Measurements from ENCODE around the gene UCHL3. TPM values are rescaled to one million over a fixed set of nuclear protein-coding genes. Genes with fewer than 3 reads are reported as not detected.

The UCHL3 gene
- 10 to 100 TPM; 21.1 to 28.5 (median 24.4) TPM for polyA plus RNA-seq

- WGBS, 3 donors, result 0 to 1% (median 1%) methylated on average over 69 to 74 of the region's 74 CpGs
- no peak within 1 kb of the TSS for H3K27ac ChIP-seq (ENCODE audit: low read depth, low read length)
These were observed at the start of gene UCHL3 for GRCh38 chr13:75549262-75550158. Gene UCHL3, plus strand, starts transcription at chr13:75549791. Its CDS starts 30 bp downstream, at chr13:75549821.

- WGBS, 3 donors, result 41 to 60% (median 57%) methylated on average over 3 of the region's 3 CpGs
- H3K27ac ChIP-seq (ENCODE audit: low read depth, low read length), result no peak overlapping the region
These were observed 44.3 kb upstream of the UCHL3 start for GRCh38 chr13:75505327-75505726.

GRCh38 chr13:75506018-75506417 lies 43.6 kb upstream of the UCHL3 start:
- WGBS, 3 donors, result 71 to 89% (median 83%) methylated on average over 1 of the region's 1 CpG

GRCh38 chr13:75507027-75508001 lies 42.3 kb upstream of the UCHL3 start:
- 80 to 88% (median 82%) methylated on average over 10 of the region's 10 CpGs for WGBS, 3 donors
- H3K27ac ChIP-seq (ENCODE audit: low read depth, low read length), result no peak overlapping the region

More at GRCh38 chr13:75506018-75506417, 43.6 kb upstream of the UCHL3 start:
- no peak overlapping the region for H3K27ac ChIP-seq (ENCODE audit: low read depth, low read length)

GRCh38 chr13:75508002-75508548 lies 41.5 kb upstream of the UCHL3 start:
- WGBS, 3 donors, result 92 to 94% (median 94%) methylated on average over 6 of the region's 6 CpGs
- no peak overlapping the region for H3K27ac ChIP-seq (ENCODE audit: low read depth, low read length)

GRCh38 chr13:75511051-75511625 lies 38.5 kb upstream of the UCHL3 start:
- no peak overlapping the region for H3K27ac ChIP-seq (ENCODE audit: low read depth, low read length)
- 87 to 94% (median 90%) methylated on average over 3 of the region's 3 CpGs for WGBS, 3 donors

GRCh38 chr13:75512253-75512652 lies 37.3 kb upstream of the UCHL3 start:
- no peak overlapping the region for H3K27ac ChIP-seq (ENCODE audit: low read depth, low read length)
- WGBS, 3 donors, result 71 to 91% (median 79%) methylated on average over 3 of the region's 3 CpGs

- 84 to 90% (median 86%) methylated on average over 5 of the region's 5 CpGs for WGBS, 3 donors
- H3K27ac ChIP-seq (ENCODE audit: low read depth, low read length), result no peak overlapping the region
These were observed 36.3 kb upstream of the UCHL3 start for GRCh38 chr13:75513271-75513670.

GRCh38 chr13:75514080-75514995 lies 35.3 kb upstream of the UCHL3 start:
- 77 to 89% (median 77%) methylated on average over 3 of the region's 3 CpGs for WGBS, 3 donors
- no peak overlapping the region for H3K27ac ChIP-seq (ENCODE audit: low read depth, low read length)

GRCh38 chr13:75518439-75519088 lies 31.0 kb upstream of the UCHL3 start:
- H3K27ac ChIP-seq (ENCODE audit: low read depth, low read length), result no peak overlapping the region
- WGBS, 3 donors, result 96 to 99% (median 96%) methylated on average over 27 to 30 of the region's 30 CpGs

- 49 to 97% (median 67%) methylated on average over 3 of the region's 3 CpGs for WGBS, 3 donors
- H3K27ac ChIP-seq (ENCODE audit: low read depth, low read length), result no peak overlapping the region
These were observed 27.6 kb upstream of the UCHL3 start for GRCh38 chr13:75521956-75522355.

GRCh38 chr13:75530549-75530961 lies 19.0 kb upstream of the UCHL3 start:
- no peak overlapping the region for H3K27ac ChIP-seq (ENCODE audit: low read depth, low read length)

GRCh38 chr13:75533861-75534260 lies 15.7 kb upstream of the UCHL3 start:
- no peak overlapping the region for H3K27ac ChIP-seq (ENCODE audit: low read depth, low read length)
- WGBS, 3 donors, result 98 to 100% (median 100%) methylated on average over 1 of the region's 1 CpG

GRCh38 chr13:75537401-75538365 lies 11.9 kb upstream of the UCHL3 start, which contains the start of gene COMMD6:
Gene COMMD6, minus strand, starts transcription at chr13:75537841. Its CDS starts 36 bp downstream, at chr13:75537805.
- H3K27ac ChIP-seq (ENCODE audit: low read depth, low read length), result no peak within 1 kb of the TSS
- WGBS, 3 donors, result 0 to 1% (median 0%) methylated on average over 51 of the region's 51 CpGs

GRCh38 chr13:75541287-75541686 lies 8.3 kb upstream of the UCHL3 start:
- 61 to 84% (median 71%) methylated on average over 4 of the region's 4 CpGs for WGBS, 3 donors

GRCh38 chr13:75541961-75542360 lies 7.6 kb upstream of the UCHL3 start:
- H3K27ac ChIP-seq (ENCODE audit: low read depth, low read length), result no peak overlapping the region
- 97 to 100% (median 100%) methylated on average over 1 of the region's 1 CpG for WGBS, 3 donors

More at GRCh38 chr13:75541287-75541686, 8.3 kb upstream of the UCHL3 start:
- no peak overlapping the region for H3K27ac ChIP-seq (ENCODE audit: low read depth, low read length)

All from adipose tissue (tissue), 3 donors.